GM03348 (cell line): ENCODE data around the gene JAML.
A peak's percentile ranks its signal among the peaks of the same experiment; 100 is the strongest.

Experiments
- DNase-seq: peaks from one replicate; pipeline ENCODE4 v3.0.0; 2012; ENCODE audit warnings: low spot score

The JAML gene

DNA sequence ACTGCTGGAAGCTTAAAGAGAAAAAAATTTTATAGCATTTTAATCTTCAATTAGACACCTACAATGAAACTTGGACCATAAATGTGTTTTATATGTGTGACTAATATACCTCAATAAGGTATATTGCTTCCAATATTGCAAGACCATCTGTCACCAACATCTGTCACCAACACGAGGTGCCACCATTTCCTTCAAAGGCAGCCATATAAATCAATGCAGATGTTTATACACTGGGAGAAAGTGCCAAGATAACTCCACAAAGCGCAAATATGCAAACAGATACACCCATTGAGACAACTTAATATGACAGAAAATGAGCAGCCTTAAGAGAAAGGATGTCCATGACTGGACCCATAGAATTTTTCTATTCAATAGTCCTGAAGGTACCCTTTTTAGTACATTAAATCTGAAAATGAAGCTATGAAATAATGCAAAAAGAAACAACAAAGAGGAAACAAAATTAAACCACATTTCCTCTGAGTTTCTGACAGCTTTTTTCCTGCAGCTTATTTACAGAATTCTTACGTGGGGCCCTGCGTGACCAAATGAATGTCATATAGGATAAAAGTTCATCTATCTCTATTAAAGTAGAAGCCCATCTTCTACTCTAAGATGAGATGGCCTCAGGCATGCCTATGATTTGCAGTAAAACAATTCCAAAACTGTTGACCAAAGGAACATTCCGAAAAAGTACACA, 14.8 kb upstream of the JAML start:
- no peak for DNase-seq

DNA sequence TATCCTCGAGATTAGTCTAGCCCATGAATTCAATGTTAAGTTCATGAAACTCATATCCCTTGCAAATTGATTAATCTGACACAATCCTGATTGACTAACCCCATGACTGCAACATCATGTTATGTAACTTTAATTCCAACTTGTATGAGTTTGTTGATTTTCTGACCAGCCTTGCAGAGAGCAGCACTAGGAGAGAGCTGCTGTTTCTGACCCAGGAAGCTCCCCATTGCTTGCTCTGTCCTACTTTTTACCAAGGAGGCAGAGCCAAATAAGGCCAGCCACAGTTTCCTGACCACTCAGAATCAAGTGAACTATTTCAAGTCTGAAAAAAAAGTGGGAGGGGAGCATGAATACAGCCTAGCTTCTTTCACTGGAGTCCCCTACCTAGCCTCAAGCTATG, 14.1 kb upstream of the JAML start:
- no peak for DNase-seq

DNA sequence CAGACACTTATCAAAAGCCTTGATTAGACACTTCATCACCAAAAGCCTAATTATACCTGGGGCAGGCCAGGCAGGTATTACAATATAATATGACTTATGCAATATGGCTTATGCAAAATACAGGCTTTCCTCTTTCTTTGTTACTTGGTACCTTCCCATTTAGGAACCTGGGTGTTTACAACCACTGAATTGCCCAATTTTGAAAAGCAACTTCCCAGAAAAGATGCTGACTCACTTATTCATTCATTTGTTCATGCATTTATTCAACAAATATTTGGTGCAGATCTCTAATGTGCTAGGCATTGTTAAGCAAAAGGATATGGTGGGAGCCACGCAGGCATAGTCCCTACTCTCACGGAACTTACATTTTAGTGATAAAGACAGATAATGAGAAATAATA, 13.6 kb upstream of the JAML start:
- no peak for DNase-seq

DNA sequence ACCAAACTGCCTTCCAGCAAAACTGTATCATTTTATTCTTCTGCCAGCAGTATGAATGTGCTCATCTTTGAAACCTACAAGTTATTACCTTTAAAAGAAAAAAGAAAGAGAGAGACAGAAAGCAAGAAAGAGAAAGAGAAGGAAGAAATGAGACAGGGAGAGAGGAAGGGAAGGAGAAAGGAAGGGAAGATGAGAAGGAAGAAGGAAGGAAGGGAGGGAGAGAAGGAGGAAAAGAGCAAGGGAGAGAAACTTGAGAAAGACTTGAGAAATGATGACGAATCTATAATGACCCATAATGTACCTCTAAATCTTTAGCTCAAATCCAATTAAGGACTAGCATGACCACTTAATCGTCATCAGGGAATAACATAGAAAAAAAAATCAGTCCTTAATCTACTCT, 11.4 kb upstream of the JAML start:
- no peak for DNase-seq

DNA sequence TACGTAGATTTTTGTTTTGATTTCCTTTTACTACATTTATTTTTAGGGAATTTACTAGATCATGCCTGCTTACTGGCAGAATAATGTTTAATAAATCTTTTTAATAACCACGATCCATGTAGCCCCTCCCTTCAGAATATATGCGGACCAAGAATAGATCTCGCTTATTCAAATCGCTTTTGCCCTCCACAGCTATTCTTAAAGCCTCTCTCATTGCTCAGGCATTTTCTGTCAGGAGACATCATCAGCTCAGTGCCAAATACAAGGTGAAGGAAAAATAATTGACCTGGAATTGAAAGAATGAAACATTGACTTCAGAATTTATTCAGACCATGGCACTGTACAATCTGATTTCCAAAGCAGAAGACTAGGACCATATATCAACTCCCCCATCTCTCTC, 10.0 kb upstream of the JAML start:
- DNase-seq = no peak

DNA sequence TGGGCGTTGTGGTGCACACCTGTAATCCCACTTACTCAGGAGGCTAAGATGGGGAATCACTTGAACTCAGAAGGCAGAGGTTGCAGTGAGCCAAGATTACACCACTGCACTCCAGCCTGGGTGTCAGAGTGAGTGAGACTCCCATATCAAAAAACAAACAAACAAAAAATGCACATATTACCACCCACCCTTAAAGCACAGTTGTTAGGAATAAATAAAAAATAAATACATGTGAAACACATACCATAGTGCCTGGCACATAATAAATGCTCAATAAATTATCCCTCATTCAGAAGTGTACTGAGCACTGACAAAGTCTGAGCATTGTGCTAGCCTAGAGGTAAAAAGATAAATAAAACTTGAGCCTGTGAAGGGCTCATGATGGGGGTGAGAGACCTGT, 9.0 kb upstream of the JAML start:
- DNase-seq = no peak

DNA sequence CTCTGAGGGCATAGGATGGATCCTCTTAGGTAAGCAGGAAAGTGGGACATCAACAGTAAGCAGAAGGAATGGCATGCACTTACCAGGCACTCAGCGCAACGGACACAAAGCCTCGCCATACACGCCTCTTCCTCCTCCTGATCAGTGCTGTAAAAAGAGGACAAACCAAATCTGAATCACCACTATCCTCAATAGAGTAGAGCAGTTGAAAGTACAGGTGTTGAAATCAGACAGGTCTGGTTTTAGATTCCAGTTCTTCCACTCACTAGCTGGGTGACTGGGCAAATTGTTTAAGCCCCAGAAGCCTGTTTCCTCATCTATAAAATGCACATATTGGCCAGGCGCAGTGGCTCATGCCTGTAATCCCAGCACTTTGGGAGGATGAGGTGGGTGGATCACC, 8.6 kb upstream of the JAML start:
- no peak for DNase-seq

DNA sequence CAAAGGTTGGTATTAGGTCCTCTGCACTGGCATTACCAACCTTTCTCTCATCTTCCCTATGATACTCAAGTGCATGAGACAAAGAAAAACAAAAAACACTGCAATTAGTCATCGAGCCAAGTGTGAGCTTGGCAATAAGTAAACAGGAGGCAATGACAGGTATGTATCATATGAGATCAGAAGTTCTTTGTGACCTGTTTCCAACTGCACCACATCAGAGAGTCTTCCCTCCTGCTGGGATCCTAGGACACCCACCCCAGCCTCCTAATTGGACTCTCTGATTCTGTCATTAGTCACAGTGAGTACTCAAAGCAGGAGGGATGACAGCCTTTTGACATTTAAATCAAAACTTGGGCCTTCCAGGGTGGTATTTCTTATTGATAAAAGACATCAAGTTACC, 7.8 kb upstream of the JAML start:
- no peak for DNase-seq

DNA sequence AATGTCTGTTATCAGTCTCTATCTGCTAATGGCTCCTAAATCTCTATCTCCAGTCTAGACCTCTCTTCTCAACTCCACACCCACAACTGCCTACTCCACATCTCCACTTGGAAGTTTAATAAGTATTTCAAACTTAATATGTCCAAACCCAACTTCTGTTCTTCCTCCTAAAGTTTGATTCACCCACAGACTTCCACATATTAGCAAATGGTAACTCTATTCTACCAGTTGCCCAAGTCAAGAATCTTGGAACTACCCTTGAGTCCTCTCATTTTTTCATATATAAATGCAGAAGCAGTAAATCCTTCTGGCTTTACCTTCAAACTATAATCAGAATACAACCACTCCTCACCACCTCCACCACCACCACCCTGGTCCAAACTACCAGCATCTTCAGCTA, 6.7 kb upstream of the JAML start:
- DNase-seq = no peak

DNA sequence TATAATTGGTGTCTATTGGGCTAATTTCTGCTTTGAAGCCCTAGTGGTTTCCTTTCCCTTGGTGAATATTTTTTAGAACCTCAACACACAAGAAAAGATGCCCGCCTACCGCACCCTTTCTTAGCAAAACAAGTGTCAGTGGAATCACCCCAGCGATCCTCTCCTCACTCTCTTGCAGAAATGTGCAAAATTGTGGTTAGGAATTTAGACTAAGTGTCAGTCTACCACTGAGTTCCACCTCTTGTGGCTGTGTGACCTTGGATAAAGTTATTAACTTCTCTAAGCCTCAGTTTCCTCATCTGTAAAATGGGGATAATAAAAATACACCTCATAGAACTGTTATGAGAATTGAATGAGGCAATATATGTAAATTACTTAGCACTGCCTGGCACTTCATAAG, 5.3 kb upstream of the JAML start:
- no peak for DNase-seq

DNA sequence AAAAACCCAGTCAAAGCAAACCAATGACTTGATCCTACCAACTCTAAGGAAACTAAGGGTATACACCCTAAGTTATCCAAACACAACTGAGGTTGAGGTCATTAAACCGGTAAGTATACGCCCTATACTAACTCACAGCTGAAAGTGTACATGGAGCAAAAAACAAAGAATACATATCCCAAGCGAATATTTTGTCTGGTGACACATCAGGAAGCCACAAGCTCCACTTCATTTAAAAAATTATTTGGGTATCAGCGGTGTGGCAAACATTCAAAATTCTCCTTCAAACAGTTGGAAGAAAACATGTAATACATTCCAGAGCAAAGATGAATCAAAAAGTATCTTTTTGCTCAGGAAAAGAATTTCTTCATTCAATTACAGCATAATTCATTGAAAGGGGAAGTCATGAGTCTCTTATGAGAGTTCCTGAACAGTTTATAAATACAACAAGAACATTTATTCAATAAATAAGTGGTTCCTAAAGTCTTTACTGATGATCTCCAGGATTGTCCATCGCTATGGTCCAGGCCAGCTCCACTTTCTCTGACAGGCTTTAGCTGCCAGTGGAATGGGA, 4.5 kb upstream of the JAML start:
- DNase-seq = peak; percentile 10

DNA sequence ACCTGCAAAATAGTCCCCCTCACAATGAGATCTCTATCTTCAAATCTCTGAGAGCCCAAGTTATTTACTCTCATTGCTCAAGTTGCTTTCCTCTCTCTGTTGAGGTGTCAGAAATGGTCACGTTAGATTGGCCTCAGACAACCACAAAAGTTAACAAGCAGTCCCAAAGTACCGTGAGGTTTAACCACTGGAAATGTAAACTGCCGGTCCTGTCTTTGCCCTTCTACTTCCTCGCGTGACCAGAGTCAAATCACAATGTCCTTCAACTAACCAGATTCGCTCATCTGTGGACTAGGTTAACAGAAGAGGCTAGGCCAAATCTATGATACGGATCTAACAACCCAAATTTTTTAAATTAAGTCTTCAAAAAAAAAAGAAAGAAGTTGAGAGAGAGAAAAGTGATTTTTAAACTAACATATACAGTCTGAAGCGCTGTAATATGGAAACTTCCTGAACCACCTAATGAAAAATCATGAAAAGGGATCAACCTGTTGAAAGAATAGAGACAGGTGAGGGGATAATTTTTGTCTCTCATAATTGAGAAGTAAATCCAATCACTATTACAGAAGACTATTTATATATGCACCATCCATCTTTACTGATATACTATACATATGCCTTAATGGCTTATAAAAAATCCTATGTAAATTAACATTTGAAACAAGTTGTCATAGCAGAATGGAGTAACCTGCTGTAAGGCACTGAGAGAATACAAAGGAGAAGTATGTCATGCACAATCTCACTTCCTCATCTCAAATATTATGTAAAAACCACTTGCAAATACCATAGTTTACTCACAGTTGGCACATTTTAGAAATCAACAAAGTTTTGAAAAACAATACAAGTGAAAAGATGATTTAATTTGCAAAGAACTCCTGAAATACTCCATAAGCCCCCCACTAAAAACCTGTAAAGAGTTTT, 3.3 kb upstream of the JAML start:
- DNase-seq = no peak

DNA sequence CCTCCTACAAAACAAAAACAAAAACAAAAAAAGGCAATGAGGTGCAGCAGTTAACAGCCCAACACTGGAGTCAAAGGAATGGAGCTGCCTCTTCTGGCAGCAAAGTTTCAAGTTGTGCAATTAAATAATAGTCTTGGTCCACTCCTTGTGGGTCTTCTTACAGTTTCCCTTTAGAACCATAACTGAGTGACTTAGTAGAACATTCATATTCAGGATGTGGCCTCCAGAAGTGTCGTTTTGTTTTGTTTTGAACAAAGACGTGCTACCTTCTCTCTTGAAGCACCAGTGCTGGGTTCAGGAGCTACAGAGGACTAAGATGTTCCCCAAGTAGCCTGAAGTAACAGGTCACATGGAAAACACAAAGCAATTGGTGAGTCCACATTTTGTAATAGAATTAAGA, 2.0 kb upstream of the JAML start:
- DNase-seq = no peak

DNA sequence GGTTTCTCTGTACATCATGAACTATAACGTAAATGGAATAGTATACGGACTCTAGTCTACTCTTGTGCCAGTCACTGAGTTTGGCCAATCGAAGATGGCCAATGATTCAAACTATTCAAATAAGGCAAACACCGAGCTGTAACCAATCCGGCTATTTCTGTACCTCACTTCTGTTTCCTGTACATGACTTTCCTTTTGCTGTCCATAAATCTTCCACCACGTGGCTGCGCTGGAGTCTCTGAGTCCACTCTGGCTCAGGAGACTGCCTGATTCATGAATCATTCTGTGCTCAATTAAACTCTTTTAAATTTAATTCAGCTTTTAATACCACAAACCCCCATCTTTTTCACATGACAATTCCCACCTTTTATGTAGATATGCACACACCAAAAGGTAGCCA, 1.5 kb upstream of the JAML start:
- no peak for DNase-seq

DNA sequence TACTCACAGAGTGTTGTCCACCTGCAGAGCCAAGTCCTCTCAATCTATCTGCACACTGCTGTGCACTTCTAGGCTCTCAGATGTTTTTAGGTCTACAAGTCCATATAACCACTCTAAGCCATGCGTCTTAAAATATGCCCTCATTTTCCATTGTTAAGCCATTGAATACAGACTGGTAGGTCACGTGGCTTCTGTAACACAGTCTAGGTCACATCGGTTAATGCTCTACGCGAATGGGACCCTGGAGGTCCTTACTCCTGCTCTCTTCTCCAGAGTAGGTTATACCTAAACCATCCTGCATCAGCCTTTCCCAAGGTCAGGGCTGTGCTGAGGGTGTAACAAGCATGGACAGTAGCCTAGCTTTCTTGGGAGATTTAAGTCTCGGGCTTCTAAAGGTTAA, 819 bp downstream of the JAML start:
- DNase-seq = no peak

DNA sequence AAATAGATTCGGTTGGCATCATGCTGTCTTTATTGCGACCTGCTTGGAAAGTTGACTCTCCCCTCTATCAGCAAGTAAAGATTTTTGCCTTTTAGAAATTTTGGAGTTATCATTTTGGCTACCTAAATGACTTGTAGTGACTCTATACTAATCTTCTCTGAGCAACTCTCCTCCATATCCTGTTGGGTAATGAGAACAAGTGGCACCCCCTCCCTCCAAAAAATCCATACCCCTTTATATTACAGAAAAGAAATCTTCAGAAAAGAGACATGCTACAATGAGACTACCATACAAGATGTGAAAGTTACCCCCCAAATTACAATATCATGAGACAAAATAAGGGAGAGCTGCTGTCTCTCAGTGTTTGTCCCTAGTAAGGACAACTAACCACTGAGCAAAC, 1.2 kb downstream of the JAML start:
- DNase-seq = no peak

DNA sequence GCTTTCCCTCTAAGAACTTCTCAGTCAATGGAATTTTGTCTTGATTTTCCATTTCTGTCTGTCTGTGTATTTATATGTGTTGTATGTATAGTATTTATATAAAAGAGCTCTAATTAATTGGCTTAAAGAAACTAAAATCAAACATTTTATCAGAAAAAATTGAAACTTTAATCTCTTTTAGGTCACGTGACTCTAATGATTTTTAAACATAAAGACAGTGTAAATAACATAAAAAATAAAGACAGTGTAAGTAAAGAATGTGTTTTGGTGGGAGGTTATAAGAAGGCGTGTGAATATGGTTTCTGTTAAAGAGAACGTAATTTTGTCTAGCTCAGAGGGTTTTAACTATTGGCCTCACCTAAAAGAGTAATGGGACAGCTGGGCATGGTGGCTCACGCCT, 2.4 kb downstream of the JAML start:
- DNase-seq = no peak

DNA sequence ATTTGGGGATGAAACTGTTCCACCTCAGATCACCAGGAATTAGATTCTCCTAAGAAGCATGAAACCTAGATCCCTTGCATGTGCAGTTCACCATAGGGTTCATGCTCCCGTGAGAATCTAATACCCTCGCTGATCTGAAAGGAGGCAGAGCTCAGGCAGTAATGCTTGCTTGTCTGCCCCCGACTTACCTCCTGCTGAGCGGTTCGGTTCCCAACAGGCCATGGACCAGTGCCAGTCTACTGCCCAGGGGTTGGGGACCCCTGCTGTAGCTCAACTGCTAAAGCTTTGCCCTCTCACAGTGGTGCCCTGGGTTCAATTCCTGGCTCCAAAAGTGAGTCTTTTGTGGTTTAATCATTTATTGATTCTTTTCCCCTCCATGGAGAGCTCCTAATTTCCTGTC, 3.4 kb downstream of the JAML start:
- DNase-seq = no peak

DNA sequence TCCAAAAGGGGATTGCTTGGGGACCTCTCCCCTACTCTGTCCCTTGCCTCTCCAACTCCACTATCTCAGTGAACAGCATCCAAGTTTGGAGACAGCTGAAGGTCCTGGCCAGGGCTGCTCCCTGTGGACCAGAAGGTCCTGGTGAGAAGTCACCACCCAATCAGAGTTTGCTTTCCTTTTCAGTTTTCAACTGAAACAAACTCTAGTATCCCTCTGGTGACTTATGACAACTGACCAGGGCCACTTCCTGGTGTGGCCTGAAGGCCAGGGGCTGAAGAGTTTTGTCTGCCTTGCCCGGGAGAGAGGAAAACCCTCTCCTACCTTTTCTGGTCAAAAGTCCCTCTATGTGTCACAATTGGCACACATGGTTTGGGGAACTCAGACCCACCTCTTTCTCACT, 5.1 kb downstream of the JAML start:
- no peak for DNase-seq

DNA sequence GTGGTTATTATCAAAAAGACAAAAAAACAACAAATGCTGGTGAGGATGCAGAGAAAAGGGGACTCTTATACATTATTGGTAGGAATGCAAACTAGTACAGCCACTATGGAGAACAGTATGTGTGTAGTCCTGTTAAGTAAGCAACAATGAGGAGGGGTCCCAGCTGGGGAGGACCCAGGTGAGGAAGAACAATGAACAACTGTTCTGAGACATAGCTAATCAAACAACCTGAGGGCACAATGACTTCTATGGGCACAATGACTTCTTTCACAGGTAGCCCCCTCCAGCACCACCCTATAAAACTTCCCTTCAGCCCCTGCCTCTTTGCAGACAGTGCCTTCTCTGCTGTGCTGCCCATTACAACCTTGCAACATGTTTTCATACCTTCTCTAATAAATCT, 5.6 kb downstream of the JAML start:
- DNase-seq = no peak

DNA sequence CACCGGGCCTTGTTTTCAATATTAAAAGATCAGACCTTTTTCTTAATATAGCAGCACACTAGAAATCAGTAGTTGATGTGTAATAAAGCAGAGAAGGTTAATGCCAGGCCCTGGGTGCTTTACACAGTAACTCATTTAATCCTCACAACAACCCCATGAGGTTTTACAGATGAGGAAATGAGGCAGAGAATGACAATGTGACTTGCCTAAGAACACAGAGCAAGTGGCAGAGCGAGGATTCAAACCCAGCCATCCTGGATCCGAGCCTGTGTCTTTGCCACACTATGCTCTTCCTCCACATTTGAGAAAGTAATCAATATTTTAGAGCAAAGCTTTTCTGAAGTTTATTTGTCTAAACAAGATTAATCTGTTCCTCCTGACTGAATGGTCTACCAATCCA, 7.2 kb downstream of the JAML start:
- no peak for DNase-seq

DNA sequence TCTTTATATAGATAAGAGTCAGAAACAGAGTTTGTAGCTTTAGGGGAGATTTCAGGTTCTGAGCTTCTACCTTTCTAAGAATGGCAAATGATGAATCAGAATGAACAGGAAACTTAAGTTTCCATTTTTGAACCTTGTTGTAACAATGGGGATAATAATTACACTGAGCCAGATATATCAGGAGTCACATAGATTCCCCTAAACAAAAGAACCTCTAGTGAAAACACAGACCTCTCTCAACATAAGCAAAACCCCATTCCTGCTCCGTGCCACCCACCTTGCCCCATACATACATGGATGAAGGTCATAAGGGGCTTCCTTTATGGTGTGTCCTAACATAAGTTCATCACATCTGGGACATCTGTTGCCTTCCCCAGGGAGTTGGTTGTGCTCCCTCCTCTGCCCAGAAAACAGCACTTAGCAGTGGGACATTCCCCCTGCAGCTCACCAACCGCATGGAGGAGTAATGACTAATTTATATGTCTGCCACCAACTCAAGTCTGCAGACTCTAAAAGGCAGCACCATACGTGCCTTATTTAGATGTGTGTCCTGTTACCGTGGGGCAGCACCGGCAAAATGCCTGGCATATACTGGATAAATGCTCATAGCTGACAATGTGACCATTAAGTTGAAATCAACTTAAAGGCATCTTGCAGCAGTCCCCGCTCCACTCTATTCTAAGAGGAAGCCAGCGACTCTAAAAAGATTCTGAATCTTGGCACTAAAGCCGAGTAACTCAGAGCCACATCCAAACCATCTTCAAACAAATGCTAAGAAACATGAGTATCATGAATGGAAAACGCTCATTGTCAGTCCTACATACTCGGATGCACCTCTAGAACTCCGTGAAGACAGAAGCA, 8.0 kb downstream of the JAML start:
- DNase-seq = no peak
